Activated gamma-delta T cell treated with anti-CD3 and anti-CD28 coated beads, Interleukin-2, amount 50 U/mL, for 16 hours (primary cell): ENCODE measurements around the gene TBXAS1.
"Not testable (repeated sequence)": the region's sequence is repeated elsewhere in the genome, so short reads cannot be mapped to it uniquely, and the experiment has no call there.

Source experiments
- DNase-seq: peaks from one replicate; pipeline ENCODE4 v3.0.0-alpha.2; 2020; ENCODE audit warnings: low read depth

TBXAS1 gene

DNA sequence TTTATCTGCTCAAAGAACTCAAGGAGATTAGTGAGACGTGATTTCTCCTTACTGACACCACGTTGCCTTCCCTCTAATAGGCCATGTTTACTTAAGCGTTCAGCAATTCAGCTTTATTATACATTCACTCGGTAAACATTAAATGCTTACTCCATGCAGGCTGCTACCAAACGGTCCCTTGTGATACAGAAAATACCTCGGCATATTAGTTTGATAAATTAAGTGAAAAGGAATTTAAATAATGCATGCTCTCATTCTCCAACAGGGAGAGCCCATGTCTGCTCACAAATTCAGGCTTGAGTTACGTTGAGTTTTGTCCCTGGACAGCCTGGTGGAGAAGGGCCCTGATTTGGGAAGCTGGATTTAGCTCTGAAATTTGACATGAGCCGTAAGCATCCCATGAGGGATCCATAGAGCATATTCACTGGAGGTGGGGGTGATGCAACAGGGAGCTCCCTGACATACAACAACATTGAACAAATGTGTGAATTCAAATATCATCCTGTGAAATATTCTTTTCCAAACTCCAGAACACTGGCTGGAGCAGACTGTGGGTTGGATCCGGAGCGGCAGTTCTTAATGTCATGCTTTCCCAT, 86.3 kb downstream of the TBXAS1 start:
- no peak for DNase-seq

DNA sequence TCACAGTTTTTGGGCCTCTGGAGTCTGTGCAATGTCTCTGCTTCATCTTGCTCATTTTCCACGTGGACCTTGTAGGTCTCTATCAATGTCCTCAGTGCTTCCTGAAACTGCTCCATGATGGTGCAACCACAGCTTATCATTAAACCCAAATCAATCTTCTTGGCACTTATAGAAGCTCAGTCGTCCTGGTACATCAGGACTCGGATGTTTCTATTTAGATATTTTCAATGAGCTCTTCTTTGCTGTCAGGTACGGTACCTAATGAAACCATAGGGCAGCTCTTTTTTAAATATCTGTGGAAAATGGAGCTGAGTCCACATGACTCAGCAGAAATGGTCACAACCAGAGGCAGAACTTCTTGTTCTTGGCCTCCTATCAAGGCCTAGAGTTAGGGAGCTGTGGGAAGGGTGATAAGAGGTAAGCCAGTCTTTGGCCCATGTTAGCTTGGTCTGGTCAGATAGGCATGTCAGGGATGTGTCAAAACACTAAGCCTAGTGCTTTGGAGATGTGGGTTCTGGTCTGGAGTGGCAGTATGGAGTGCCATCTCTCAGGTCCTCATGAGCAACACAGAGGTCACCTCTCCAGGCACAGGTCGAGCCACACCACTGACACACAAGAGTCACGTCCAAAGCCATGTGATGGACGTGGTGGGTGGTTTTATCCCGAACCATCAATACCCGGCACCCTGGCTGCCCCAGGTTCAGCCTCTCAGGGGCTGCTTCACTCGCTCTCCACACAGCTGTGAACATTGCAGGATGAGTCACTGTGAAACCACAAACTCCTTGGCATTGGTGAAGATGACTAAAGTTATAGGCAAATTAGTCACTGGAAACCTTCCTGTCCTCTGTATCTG, 87.0 kb downstream of the TBXAS1 start:
- peak; percentile 46 for DNase-seq

DNA sequence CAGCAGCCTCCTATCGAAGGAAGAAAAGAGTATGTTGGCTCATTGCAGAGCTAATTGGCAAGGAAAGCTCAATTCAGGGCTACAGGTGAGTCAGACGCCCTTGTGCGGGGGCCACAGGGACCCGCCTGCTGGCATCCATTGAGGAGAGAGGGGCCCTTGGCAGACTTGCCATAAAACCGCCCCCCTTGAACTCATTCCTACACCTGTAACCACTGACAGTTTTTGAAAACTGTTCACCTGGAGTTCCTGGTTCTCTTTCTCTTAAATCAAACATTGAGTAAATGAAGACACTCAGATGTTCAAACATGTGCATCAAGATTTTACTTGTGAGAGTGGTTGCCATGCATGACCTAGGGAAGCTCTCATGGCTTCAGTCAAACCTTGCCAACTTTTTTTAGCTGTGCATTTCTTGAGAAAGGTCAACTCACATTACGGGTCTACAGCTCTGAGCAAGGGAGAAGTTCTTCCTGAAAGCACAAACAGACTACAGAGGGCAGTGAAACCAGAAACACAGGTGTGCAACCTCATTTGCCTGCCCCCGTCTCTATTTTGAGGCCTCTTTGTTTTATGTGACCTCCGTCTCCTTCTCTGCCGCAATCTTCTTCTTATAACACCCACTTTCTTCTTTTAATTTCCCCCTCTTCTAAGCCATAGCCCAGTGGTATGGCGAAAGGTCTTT, 87.8 kb downstream of the TBXAS1 start:
- DNase-seq: no peak

DNA sequence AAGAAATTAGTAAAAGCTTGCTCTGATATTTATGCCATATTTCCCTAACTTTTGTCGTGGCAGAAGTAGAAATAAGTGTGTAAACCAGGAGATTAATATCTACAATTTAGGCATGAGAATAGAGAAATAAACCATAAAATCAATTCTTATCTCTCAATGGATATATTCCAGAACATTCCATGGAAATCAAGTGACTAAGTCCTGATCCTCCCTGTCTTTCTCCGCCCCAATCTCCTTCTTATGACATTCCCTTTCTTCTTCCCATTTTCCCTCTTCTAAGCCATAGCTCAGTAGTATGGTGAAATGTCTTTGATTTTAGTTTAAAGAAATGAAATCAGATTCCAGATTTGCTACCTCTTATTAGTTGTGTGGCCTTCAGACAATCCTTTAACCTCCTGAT, 88.8 kb downstream of the TBXAS1 start:
- no peak for DNase-seq

DNA sequence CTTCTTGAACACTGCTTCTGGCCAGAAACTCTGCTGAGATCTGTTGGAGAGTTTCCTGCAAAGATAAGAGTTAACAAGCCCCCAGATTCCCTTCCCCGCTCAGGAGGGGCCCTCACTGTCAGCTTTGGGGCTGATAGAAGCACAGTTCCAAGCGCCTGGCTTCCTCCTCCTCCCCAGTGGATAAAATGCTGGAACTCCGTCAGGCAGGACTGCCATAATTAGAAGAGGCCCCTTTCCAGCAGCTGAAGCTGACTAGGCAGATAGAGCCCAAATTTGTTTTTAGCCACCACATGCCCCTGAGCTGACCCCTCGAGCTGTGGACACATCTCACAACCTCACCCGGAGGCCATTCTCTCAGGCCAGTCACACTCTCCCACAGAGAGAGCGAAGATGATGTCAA, 89.4 kb downstream of the TBXAS1 start:
- no peak for DNase-seq

DNA sequence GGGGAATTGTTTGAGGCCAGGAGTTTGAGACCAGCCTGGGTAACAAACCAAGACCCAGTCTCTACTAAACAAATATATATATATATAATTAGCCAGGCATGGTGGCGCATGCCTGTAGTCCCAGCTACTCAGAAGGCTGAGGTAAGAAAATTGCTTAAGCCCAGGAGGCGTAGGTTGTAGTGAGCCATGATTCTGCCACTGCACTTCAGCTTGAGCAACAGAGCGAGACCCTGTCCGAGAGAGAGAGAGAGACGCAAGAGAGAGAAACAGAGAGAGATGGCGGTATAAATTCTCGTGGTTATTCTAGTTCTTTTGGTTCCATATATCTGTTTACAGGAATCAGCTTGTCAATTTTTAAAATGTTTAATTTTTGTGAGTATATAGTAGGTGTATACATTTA, 94.0 kb downstream of the TBXAS1 start:
- no peak for DNase-seq

DNA sequence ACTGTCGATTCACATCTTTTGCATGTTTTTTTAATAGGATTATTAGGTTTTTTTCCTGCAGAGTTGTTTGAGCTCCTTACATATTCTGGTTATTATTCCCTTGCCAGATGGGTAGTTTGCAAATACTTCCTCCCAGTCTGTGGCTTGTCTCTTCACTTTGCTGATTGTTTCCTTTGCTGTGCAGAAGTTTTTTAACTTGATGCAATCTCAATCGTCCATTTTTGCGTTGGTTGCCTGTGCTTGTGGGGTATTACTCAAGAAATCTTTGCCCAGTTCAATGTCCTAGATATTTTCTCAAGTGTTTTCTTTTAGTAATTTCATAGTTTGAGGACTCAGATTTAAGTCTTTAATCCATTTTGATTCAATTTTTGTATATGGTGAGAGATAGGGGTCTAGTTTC, 95.4 kb downstream of the TBXAS1 start:
- no peak for DNase-seq

DNA sequence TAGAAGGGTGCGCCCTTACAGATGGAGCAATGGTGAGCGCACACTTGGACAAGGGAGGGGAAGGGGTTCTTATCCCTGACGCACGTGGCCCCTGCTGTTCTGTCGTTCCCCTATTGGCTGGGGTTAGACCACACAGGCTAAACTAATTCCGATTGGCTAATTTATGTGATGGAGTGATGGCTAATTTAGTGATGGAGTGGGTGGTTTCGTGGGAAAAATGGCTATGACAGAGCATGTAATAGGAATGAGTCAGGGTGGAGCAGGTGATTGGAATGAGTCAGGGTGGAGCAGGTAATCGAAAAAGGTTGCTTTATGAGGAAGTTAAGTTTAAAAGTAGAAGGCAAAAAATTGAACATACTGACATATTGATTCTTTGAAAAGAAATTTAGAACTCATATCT, 100.2 kb downstream of the TBXAS1 start:
- not testable (repeated sequence) for DNase-seq

DNA sequence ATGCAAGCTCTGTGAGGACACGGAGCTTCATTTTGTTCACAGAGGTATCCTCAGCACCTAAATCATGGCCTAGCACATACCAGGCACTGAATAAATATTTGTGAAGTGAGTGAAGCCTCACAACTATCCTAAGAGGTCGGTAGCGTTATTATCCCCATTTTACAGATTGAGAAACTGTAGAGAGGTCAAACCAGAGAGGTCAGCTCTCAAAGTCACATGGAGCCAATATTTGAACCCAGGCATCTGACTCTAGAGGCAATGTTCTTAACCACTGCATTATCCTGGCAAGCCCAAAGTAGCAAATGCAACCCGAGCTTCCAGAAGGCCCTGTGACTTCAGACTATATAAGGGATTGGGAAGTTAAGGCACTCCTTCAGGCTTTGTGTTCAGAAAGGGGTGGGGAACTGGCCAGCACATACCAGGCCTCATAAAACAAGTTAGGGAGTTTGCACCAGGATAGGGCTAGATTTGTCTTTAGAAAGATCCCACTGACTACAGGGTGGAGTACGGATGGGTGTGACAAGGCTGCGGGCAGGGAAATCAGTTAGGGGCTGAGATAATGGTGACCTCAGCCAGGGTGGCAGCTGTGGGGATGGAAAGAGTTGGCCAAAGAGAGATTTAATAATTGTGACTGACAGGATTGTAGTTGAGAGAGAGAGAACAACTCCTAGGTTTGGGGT, 101.4 kb downstream of the TBXAS1 start:
- no peak for DNase-seq

DNA sequence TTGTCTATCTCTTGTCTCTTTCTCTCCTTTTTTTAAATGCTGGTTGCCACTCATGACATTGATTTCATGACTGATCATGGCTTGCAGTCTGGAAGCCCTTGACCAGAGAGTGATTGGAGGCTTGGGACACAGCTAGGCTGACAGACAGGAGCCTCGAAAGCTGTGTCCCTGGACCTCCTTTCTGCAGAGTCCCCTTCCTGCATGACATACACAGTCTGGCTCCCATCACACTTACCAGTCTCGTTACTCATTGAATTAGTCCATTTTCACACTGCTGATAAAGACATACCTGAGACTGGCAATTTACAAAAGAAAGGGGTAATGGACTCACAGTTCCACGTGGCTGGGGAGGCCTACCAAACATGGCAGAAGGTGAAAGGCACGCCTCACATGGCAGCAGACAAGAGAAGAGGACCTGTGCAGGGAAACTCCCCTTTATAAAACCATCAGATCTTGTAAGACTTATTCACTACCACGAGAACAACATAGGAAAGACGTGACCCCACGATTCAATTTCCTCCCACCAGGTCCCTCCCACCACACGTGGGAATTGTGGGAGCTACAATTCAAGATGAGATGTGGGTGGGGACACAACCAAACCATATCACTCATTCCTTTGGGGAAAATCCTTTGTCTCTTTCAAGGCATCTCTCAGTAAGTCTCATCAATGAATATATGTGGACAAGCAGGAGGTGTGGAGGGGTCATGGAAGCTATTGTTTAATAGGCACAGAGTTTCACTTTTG, 102.3 kb downstream of the TBXAS1 start:
- no peak for DNase-seq

DNA sequence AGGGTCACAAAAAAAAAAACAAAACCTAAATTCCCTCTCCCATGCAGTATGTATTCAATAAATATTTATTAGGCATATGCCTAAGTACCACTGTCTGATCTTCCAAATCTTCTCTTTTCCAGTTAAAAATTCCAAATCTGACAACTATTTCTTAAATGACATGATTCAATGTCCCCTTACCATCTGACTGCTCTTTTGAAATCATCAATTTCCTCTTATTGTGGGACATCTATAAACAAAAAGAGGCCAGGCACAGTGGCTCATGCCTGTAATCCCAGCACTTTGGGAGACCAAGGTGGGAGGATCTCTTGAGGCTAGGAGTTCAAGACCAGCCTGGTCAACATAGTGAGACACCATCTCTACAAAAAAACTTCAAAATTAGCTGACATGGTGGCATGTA, 103.5 kb downstream of the TBXAS1 start:
- DNase-seq: no peak

DNA sequence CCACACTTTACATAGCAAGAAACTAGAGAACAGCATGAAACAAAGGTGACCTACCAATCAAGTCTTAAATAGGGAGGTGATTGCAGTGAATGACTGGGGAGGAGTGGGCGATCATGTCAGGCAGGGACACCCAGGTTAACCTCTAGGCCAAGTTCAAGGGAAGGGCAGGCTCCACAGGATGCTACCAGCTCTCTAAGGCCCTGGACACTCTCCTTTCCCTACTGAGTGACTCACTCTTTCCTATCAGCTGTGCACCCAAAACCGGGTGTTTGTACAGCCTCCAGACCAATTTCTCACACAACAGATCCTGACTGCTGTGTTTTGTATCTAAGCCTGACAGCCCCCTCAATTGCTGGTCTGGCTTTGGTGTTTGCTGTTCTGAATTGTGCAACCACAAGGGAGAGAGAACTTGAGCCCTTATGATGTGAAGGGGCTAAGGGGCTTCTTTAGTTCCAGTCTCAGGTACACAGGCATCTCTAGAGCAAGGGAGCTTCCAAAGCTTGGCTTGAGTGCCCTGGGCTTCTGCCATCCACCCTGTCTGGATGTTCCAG, 107.8 kb downstream of the TBXAS1 start:
- no peak for DNase-seq

DNA sequence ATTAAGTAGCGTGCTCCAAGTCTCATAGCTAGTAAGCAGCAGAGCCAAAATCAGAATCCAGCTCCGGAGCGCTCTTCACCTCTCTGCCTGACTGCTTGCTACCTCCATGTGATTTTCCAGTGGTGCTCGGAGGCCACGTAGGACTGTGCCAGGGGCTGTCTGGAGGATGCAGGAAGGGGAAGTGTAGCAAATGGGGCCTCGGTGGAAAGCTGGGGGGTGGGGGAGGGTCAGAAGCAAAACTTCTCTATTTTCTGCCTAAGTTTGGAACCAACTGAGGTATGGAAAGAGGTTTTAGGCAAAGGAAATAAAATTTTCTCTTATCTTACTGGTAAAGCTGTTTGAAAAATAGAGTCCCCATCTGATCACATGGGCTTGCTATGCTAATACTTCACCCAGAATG, 108.7 kb downstream of the TBXAS1 start:
- DNase-seq: no peak

DNA sequence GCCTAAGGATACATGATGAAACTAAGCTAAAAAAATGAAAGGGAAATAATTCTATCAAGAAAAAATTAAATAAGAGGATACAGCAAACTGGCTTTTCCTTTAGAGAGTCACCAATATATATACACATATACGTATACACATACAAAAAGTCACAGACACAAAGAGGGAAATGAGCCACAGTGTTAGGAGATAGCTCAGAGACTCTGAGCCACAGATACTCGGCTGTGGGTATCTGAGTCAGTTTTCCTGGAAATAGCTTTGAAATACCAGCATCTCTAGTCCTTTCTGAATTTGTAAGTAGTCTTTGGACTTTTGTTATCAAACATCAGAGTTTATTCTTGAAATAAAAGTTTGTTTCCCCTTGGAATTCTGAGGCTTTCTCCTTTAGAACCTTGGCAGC, 111.8 kb downstream of the TBXAS1 start:
- DNase-seq: no peak

DNA sequence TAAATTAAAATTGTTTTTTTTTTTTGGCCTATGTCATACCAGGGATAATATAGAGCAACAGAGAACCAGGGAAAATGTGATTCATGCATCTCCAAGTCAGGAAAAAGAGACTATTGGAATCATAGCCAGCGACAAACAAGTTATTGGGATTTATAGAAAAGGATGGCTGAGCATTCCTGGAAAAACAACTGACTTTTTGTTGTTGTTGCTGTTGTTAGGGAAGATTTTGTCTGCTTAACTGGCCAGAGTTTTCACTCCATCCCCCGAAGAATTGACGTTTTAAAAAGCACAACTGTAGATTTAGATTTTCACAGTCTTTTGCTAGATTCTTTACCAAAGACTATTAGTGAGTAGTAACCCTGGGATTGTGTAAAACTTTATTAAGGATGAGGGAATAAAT, 112.4 kb downstream of the TBXAS1 start:
- no peak for DNase-seq

DNA sequence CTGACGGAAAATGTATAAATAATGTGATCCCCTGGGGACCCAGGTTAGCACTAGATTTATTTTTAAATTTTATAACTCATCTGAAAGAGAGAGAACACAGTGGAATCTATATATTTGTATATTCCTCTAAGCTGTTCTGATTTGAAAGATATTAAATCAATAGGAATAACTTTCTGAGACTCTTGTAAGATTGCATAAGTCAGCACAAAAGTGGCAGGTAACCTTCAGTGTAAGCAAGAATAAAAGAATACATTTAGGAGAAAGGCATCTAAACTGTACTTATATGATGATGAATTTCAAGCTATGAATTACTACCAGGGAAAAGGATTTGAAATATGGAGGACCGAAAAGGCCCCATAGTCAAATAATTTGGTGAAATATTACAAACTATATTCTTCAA, 112.8 kb downstream of the TBXAS1 start:
- no peak for DNase-seq

DNA sequence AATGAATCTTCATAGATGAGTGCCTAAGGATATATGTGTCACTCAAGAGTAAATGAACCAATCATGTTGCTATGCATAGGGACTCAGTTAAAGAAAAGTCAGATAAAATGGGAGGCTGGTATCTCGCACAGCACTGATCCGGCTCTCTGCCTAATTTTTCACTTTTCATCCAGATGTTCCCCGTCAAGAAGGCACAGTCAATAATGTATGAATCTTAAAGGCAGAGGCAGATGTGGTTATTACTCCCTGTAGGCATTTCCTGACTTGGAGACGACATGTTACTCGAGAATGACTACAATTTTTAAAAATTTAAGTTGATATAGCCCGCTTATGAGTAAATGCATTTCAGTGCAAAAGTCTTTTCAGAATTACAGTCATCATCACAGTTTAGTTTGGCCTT, 113.6 kb downstream of the TBXAS1 start:
- DNase-seq: no peak

DNA sequence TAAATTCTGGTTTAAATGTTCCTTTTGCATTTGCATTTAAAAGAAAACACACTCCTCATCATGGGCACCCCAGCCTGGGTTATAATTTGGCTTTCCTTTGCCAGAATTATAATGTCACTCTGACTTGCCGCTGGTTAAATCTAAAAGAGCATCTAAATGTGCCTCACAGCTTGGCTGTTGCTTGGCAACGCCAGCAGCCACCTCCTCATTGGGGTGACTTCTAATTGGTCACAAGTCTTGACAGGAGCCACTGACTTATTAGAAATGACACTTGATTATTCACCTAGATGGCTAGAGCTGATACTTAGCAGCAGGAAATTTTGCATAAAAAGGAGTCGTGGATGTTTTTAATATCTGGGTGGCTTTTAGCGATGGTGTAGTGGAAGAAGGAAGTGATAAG, 114.3 kb downstream of the TBXAS1 start:
- no peak for DNase-seq

DNA sequence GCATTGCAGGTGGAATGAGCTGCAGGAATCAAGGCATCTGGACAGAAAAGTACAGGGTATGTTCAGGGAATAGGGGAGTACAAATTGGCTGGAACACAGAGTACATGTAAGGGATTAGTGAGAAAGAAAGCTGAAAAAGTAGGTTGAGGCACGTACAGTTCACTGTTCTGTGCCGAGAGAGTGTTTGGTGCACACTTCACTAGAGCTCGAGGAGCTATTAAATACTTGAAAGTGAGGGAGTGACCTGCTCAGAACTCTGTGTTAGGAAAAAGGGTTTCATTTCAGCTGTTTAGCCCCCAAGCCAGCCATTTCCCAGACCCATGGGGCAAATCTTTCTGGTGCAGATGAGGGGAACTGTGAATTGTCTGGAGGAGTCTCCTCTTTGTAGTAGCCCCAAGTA, 115.2 kb downstream of the TBXAS1 start:
- DNase-seq: no peak

DNA sequence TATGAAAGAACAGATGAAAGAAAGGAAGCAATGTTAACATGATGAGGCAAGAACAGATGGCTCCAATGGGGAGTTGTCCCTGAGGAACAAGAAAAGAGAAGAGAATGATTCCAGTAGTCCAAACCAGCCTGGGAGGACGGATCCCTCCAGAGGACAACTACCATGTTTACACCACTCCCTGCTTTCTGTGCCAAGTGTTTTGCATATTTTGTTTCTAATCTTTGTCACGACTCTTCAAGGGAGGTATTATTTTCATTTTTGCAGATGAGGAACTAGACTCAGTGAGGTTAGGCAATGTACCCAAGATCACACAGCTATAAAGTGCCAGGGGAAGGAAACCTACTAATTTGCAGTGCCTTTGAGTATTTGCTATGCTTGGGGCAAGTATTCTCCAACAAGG, 117.5 kb downstream of the TBXAS1 start:
- no peak for DNase-seq

DNA sequence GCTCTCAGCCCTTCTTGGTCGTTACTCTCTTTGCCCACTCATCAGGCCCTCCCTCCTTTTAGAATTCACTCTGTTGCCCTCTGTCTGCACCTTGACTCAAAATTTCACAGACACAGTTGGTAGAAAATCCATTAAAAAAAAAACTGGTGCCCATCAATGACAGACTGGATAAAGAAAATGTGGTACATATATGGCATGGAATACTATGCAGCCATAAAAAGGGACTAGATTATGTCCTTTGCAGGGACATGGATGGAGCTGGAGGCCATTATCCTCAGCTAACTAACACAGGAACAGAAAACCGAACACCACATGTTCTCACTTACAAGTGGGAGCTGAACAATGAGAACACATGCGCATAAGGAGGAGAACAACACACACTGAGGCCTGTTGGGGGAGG, 118.0 kb downstream of the TBXAS1 start:
- DNase-seq: no peak

DNA sequence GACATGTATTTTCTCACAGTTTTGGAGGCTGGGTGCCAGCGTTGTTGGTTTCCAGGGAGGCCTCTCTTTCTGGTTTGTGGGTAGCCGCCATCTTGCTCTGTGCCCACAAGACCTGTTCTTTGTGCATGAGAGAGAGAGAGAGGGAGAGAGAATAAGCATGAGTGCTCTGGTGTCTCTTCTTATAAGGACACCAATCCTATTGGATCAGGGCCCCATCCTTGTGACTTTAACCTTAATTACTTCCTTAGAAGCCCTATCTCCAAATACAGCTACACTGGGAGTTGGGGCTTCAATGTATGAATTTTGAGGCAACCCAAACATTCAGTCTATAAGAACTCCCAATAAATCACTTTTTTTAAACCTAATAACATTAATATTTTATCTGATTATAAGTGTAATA, 119.1 kb downstream of the TBXAS1 start:
- DNase-seq: no peak
